GM12873 (cell line): ENCODE measurements around the gene PPARD.

Experiments
- TF ChIP-seq, protein P1 (sequence below): IDR thresholded peaks from 2 replicates; pipeline ENCODE4 v1.5.1; 2012; ENCODE audit warnings: low read depth, mild to moderate bottlenecking, moderate library complexity, low read length, control low read depth; ENCODE audit not compliant: insufficient read depth; ENCODE audit errors: missing control alignments

The PPARD gene

GRCh38 chr6:35412102-35412501 lies 69.7 kb downstream of the PPARD start:
- TF ChIP-seq, protein P1, sequence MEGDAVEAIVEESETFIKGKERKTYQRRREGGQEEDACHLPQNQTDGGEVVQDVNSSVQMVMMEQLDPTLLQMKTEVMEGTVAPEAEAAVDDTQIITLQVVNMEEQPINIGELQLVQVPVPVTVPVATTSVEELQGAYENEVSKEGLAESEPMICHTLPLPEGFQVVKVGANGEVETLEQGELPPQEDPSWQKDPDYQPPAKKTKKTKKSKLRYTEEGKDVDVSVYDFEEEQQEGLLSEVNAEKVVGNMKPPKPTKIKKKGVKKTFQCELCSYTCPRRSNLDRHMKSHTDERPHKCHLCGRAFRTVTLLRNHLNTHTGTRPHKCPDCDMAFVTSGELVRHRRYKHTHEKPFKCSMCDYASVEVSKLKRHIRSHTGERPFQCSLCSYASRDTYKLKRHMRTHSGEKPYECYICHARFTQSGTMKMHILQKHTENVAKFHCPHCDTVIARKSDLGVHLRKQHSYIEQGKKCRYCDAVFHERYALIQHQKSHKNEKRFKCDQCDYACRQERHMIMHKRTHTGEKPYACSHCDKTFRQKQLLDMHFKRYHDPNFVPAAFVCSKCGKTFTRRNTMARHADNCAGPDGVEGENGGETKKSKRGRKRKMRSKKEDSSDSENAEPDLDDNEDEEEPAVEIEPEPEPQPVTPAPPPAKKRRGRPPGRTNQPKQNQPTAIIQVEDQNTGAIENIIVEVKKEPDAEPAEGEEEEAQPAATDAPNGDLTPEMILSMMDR: no peak

DNA sequence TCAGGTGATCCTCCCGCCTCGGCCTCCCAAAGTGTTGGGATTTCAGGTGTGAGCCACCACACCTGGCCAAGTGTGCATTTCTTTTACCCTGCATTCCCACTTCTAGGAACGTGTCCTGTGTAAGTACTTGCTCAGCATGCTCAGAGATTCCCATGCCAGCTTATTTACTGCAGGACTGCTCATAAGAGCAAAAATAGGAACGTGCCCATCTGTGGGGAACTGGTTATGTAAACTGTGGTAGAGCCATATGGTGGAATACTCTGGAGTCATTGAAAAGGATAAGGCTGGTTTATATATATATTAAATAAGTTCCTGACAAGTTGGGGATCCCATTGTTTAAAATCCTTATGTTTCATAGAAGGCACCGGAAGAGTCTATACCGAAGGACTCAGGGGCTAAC lies 71.6 kb downstream of the PPARD start:
- TF ChIP-seq, protein P1: no peak

- TF ChIP-seq, protein P1: peak; percentile 48
Measured at GRCh38 chr6:35415065-35415891, 72.9 kb downstream of the PPARD start.

- TF ChIP-seq, protein P1: no peak
Measured at GRCh38 chr6:35417979-35418661, 75.8 kb downstream of the PPARD start.

- TF ChIP-seq, protein P1: peak; percentile 11
Measured at GRCh38 chr6:35419417-35419816, 77.1 kb downstream of the PPARD start.

DNA sequence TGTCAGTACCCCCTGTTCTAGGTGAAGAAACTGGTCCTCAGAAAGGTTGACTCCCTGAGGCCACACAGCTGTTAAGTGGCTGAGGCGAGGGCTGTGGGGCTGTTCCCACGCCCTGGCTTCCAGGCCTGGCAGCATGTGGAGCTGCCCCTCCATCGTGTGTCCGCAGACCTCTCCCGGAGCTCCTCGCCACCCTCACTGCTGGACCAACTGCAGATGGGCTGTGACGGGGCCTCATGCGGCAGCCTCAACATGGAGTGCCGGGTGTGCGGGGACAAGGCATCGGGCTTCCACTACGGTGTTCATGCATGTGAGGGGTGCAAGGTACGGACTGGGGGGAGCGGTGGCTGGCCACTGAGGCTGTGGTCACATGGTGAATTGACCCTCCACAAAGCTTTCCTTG lies 77.6 kb downstream of the PPARD start:
- TF ChIP-seq, protein P1: no peak

DNA sequence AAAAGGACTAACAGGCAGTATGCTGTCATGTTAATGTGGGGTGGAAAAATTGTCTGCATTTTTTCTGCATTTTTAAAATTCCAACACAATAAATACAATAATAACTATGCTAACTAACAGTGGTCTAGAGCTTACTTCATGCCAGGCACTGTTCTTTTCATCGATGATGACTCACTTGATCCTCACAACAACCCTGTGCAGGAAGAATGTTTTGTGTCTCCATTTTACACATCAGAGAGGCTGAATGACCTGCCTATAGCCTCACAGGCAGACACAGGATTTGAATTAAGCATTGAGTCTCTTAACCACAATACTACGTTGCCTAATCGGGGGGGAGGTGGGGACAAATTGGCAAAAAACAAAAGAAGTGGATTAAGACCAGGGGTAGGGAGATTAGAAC lies 82.9 kb downstream of the PPARD start:
- TF ChIP-seq, protein P1: no peak
